Activated gamma-delta T cell treated with anti-CD3 and anti-CD28 coated beads, Interleukin-2, amount 50 U/mL, for 16 hours (primary cell): ENCODE data around the gene CEL.

Source experiments
- DNase-seq: peaks from one replicate; pipeline ENCODE4 v3.0.0-alpha.2; 2020; ENCODE audit warnings: low read depth

Gene CEL

GRCh38 chr9:133103987-133104505, 42.3 kb downstream of the CEL start:
- DNase-seq, result no peak

GRCh38 chr9:133104718-133105460, 43.1 kb downstream of the CEL start:
- no peak for DNase-seq

- no peak for DNase-seq
These were observed 43.6 kb downstream of the CEL start for GRCh38 chr9:133105461-133105770.

DNA sequence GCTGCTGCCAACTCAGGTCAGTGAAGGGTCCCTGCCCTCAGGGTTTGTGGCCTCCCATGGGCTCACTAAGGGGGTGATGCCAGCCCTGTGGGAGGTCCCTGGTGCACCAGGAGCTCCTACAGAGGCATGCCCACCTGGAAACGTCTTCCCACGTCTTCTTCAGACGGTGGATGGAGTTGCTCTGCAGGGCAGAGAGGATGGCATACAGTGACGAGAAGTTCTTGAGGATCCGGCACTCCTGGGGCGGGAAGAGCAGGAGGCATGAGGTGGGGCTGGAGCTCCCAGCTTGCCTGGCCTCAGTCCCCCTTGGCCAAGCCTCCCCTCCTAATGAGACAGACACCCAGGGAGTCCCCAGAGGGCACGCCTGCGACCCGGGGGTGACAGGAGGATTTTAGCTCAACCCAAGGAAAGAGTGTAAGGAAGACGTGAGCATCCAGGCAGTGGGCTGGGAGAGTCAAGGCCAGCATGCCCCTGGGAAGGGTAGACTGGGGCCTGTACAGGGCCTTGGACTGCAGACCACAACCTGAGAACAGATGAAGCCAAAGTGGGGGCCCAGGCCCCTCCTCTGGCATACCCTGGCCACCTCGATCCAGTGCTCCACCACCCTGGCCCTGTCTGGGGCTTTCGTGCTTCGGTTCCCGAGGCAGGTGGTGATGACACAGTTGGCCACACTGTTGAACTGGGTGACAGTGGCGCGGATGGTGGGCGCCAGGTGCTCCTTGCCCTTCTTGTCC, 44.9 kb downstream of the CEL start:
- no peak for DNase-seq

GRCh38 chr9:133107245-133107722, 45.5 kb downstream of the CEL start:
- DNase-seq, result no peak

DNA sequence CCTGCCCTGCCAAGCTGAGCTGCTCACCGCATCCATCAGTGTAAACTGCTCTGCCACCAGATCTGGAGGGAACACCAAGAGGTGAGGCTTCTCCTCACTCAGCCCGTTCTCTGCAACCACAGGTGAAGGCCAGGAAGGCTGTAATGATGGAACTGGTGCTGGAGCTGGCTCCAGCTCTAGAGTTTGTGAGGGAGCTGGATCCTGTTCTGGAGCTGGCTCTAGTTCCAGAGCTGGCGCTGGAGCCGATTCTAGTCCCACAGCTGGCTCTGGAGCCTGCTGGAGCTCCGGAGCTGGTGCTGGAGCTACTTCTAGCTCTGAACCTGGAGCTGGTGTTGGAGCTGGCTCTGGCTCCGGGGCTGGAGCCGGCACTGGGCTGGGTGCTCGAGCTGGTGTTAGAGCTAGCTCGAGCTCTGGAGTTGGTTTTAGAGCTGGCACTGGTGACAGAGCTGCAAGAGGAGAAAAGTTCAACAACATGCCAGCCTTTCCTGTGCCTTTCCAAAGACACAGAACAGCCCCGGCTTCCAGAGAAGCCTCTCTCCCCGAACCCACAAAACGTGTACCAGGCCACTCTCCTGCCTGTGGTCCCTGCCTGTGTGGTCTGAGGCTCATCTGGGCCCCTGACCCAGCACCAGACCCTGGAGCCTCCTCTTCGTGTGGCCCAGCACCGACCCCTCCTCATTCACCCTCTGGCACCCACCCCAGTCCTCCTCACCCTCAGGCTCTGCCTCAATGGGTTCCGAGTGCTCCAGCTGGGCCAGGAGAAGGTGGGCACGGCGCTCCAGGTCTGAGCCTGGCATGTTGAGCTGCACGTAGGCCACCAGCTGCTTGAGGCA, 46.4 kb downstream of the CEL start:
- DNase-seq, result no peak

GRCh38 chr9:133108794-133109641, 47.2 kb downstream of the CEL start:
- no peak for DNase-seq

- no peak for DNase-seq
These were observed 48.3 kb downstream of the CEL start for GRCh38 chr9:133109931-133110650.

DNA sequence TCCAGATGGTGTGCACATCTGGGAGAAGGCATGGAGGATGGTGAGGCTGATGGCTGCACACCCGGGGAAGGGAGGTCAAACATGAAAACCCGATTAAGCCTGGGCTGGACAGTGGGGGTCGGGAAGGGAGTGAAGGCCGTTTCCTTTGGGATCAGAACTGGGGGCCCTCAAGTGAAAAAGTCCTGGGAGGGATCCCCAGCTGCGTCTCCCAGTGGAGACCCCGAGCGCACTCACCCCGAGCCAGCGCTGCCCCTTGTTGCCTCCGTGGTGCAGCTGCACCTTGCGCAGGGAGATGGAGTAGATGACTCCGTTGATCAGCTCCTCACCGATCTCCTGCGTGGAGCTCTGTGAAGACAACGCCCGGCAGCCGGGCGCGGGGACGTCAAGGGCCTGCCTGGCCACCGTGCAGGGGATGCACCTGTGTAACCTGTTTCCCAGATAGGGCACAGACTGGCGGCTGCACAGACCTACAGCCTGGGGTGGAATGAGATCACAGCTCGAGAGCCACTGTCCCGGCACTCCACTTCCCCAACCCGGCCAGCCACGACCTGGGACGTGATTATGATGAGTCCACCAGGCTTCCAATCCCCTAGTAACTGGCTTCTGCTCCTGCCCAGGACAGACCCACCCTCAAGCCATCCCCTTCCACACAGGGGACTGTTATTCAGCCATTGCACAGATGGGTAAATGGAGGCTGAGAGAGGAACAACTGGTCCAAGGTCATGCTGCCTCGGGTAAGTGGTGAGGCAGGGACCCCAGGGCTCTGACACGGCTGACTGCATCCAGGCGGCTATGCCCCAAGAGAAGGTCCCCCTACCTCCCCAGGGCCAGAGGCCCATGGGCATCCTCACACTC, 50.3 kb downstream of the CEL start:
- DNase-seq, result no peak

- no peak for DNase-seq
These were observed 50.9 kb downstream of the CEL start for GRCh38 chr9:133112663-133113026.

GRCh38 chr9:133113163-133113948, 51.6 kb downstream of the CEL start:
- no peak for DNase-seq

DNA sequence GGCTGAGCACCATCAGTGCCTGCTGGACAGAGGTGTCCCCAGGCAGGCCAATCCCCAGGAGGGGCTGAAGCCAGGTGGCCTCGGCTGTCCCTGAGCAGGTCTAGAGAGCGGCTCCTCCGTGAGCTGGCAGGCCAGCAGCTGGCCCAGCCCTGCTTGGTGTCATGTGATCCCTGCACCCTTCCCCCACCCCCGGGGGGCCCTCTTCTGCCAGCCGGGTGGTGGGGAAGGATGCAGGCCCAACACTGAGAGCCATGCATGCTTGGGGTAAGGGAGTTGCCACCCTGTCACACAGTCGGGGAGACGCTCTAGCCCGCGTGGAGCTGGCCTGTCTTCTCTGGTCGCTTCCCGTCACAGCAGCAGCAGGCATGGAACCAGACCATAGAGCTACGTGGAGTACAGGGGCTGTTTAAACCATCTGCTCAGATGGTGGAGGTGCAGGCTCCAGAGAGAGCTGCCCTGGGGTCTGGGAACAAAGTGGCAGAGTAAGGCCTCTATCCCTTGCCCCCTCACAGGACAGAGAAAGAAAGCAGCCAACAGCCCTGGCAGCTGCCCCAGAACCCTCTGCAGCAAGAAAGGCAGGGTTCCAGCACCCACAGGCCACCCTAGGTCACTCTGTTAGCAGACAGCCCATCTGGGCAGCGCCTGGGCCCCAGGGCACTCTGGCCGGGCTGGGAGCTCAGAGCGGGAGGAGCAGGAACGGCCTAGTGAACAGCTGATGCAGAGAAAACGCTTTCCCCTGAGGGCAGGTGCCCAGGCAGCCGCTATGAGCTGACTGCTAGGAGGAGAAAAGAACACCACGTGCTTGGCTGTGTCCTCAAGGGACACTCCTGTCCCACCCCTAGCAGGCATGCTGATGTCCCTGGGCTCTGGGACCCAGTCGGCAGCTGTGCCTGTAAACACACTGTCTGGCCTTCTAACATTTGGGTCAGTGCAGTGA, 52.4 kb downstream of the CEL start:
- DNase-seq, result no peak

DNA sequence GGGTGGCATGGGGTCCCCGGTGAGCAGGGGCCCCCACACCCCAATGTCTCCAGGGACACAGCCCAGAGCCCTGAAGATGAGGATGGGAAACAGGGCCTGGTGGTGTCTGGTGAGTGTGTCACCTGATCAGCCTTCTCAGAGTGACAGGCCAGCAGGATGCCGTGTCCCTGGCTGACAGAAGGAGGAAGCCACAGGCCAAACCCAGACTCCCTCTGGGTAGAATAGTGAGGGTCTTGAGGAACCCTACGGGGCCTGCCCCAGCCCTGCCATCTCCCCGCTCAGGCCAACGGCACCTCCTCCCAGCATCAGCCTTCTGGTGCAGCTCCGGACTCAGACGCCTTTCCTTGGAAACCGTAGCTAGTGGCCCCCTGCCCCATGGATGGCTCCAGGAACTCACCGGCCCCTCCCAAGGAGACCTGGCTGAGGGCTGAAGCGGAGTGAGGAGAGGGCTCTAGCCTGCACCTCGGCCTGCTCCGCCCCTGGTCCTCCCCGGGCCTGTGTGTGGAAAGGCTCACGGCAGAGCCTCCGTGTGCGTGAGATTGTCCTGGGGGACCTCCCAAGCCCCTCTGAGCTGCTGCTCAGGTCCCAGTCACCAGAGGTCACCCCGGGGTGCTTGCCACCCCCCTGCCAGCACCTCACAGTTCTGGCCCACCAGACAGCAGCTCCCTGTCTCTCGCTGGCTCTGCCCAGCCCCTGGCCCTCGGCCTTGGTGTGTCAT, 53.3 kb downstream of the CEL start:
- no peak for DNase-seq

DNA sequence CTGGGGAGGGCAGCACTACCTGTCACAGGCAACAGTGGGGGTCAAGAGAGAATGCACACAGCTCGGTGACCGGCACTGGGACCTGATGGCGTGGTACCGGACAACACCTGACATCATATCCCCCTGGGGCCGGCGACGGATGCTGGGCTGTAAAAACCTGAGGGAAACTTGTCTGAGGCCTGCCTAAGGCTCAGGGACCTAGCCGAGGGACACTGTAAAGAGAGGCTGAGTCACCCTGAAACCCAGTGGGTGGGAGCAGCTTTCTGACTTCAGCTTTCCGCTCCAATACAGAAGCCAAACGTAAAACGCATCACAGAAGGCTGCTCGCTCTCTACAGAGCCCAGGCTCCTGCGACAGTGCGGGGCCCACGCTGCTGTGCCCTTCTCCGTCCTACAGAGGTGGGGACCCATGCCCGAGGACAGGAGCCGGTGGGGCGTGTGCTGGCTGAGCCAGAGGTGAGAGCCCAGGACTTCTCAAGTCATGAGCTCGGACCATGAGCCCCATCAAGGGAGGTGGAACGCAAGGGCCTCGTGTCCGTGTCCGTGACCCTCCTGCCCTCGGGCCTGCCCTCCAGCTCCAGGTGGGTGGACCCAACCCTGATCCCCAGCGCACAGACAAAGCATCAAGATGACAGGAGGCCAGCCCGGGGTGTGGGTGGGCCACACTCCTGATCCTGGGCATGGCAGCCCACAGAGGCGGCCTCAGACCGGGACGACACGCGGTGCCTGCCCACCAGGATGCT, 54.0 kb downstream of the CEL start:
- DNase-seq, result no peak

DNA sequence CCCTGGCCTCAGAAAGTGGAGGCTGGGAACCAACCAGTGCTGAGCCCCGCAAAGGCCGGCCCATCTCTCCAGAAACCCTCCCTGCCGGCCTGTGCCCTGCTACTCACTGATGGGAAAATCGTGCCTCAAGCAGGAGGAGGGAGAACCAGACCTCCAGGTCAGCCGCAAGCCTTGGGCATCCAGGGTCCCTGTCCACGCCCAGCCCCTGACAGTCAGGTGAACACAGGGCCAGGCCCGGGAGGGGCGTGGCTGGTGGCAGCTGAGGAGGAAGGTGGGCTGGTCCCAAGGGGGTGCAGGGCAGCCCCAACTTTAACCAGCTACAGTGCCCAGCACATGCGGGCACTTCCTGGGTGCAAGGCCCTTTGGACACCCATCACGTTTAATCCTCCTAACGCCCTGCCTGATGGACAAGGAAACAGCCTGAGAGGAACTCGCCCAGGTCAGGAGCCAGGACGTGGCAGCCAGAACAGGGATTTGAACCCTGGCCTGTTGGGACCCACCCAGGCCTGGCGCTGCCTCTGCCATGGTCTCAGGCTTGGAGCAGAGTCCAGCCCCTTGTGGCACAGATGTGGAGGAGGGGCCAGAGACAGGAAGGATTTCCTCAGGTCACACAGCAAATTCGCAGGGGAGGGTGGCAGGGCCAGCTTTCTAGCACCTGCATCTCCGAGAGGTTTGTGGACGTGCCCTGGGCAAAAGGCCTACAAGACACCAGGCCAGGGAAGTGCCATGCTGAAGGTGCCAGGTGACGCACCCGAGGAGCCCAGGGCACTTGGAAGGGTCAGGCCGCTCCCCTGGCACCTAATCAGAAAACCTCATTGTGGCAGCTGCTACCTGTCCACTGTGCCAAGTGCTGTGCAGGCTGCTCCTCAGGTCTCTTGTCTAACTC, 54.8 kb downstream of the CEL start:
- DNase-seq, result no peak
